GM18511 (cell line): ENCODE data around the gene DLG2.

Source experiments
- ATAC-seq: cut with Tn5 transposase; IDR thresholded peaks from one replicate; pipeline ENCODE4 v1.9.1; 2021; ENCODE audit warnings: mild to moderate bottlenecking, moderate library complexity; ENCODE audit not compliant: unreplicated experiment

DLG2 gene

DNA sequence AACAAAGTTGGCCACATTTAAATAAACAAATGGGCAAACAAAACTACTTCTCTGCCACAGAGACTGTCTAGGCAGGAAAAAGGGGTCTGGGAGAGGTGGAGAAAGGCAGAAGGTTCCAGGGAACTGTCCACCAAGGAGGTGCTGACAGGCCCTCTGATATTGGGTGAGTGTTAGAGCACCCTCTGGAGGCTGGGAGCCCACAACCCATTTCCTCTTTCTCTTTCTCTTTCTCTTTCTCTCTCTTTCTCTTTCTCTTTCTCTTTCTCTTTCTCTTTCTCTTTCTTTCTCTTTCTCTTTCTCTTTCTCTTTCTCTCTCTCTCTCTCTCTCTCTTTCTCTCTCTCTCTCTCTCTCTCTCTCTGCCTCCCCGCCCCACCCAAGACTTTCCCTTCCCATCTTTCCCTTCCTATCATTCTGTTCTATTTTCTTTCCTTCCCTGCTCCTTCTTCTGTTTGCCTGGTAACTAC, 912.8 kb downstream of the DLG2 start:
- ATAC-seq = peak; percentile 86

DNA sequence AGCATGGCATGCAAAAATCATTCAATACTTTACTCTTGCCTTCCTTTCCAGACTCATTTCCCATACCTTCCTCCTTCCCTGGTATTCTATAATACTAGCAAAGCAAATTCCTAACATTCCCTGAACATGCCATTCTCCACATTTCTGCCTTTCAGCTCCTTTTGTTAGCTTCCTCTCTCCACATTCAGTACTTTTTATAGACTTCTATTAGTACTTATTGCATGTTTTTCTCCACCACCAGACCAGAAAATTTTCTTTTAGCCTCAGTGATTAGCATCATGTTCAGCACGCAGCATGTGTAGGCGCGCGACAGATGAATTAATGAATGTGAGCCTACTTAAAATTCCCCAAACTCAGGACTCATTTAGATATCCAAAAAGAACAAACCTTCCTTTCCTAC, 935.3 kb downstream of the DLG2 start:
- no peak for ATAC-seq

DNA sequence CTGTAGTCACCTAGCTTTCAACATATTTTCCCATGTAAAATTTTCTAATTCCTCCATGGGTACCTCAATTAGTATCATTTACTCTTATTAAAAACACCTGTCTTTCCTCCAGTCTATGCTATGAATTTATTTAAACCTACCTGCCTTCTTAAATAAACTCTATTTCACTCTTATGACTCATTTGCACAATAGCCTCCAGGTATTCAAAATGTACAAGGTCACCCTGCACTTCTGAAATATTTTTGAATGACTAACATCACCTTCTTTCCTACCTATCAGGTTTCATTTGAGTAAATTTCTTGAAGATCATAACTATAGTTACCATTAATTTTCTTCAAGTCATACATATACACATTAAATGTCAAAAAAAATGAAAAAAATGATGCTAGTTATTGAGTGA, 939.7 kb downstream of the DLG2 start:
- ATAC-seq = no peak

DNA sequence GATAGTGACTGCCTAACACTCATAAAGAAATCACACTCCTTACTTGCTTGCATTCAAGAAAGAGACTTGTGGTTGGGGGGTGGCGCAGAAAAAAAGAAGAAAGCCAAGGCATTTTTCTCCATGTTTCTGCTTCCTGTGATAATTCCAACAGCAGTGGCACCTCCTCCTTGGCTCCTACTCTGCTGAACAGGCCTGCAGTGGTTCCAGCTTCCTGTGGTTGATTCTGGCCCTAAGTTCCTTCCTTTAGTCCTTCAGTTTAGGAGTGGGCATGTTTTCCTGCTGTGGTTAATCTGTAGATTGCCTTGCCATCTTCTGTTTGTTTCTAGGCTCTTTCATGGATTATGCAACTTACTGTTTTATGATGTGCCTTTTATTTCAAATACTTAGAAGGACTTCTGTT, 940.4 kb downstream of the DLG2 start:
- no peak for ATAC-seq

DNA sequence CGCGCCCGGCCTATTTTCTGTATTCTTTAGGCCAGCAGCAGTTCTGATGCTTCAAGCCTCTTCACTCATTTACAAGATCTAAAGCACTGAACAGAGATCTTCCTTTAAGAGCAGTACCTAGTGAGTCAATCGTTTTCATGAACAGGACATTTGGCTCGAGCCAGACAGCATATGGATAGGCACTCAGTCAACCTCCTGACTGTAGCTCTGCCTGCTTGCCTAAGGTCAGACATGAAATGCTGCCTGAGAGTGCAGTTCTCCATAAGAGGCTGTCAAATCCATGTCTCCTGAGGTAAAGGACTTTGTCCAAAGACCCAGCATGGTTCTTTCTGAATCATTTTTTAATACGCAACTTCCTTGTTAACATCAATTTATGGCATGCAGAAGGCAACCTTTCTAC, 941.2 kb downstream of the DLG2 start:
- ATAC-seq = no peak

DNA sequence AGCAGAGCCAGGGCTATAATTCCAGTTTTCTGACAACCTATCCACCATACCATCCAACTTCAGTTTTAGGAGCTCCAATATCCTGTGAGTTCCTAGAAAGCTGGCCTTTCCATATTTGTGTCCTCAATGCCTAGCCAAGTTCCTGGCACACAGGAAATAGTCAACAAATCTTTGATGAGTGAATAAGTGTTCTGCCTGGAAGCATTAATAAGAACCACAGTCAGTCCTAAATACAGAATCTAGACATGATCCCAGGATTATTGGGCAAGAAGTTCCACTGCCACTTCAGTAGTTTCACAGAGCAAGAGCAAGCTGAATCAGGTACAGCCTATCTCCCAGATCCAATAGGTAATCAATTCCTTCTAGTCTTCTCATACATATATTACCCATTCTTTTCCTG, 942.0 kb downstream of the DLG2 start:
- no peak for ATAC-seq

DNA sequence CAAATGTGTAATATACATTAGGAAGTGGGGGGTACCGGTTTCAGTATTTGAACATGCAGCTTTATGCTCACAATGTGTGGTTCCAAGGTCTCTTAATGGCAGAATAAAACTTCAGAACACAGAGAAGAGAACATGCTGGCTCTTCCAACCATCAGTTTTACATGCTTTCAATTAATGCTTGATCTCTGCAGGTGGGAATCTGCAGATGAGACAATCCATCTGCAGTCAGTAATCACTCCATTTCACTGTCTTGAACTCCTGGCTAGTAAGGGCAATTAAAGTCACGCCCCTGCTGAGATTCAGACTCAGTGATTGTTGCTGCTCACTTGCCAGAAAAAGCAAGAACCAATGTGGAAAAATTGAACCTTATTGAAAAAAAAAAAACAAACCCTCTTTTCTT, 945.7 kb downstream of the DLG2 start:
- ATAC-seq = no peak

DNA sequence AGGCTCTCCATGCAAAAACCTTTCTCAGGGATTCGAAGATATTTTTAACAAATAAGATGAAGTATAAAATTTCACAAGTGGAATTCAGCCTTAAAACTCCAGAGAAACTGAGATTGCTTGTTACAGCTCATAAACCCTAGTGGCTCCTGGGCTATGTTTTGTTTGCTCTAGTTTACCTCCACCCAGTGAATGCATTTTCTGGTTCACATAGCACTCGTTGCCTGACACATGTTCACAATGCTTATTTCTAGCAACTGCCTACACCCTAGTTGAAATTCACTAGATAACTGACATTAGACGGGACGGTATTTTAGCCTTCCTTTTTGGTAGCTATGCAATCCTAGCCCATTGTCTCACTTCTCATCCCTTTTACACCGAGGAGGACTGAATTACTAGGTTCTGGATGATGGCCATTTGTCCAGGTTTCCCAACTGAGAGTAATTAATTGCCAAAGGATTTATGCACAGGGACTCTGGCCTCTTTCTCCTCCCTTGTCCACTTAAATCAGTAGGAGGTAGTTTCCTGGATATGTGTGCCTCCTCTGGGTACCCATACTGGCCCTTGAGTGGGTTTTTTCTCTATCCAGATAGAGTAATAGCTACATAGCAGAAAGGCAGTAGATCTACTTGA, 951.6 kb downstream of the DLG2 start:
- no peak for ATAC-seq

DNA sequence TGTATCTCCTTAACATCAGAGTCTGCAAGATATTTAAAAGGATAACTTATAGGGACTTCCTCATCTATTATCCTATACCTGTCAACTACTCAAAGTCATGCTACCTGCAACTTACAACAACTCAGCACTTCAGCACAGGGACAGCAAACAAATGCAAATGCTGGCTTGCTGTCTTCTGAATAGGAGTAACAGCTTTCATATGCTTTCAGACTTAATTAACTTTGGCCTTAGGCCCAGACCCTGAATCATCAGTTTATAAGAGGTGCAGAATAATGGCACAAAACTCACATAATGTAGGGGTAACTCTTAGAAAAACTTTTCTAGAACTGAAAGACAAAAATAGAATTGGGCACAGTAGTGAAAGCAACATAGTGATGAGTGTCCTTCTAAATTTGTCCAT, 953.4 kb downstream of the DLG2 start:
- ATAC-seq = no peak

DNA sequence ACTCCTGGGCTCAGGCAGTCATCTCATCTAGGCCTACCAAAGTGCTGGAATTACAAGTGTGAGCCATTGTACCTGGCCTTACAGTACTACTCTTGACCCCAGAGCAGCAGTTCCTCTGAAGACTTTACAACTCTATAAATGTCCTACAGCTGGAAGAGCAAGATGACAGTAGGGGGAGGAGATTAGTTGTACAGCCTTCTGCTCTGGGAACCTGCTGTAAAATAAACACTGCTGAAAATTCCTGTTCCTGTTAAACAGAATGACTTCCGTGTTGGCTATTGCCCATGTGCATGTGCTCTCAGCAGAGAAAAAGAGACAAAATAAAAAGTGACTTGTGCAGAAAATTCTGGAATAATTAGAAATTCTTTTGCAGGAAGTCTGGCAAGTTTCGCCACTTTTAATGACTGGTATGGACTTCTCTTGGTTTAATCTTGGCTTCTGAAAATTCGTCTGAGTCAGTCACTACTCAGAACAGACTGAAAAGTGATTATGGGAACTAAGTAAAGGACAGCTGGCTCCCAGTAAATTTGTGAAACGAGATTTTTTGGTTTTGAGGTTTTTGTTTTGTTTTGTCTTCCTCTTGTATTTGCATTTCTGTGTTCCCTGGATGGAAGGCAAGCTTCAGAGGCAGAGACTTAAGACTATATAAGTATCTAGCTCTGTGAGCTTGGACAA, 955.7 kb downstream of the DLG2 start:
- no peak for ATAC-seq

DNA sequence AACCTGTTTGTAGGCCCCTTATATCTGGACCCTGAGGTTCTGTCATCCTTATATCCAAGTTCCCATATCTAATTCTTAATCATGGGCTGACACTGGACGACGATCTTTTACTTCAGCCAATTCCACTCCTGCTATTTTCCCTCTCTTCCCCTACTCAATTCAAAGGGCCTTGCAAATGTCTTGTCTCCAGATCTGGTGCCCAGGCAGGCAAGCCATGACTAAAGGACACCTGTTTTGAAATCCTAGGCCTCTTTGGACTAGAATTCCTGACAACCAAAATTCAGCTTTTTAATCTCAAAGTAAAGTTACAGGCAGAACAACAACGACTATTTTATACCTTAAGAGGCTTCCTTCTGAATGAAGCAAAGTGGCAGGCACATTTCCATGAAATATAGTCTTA, 963.4 kb downstream of the DLG2 start:
- no peak for ATAC-seq

DNA sequence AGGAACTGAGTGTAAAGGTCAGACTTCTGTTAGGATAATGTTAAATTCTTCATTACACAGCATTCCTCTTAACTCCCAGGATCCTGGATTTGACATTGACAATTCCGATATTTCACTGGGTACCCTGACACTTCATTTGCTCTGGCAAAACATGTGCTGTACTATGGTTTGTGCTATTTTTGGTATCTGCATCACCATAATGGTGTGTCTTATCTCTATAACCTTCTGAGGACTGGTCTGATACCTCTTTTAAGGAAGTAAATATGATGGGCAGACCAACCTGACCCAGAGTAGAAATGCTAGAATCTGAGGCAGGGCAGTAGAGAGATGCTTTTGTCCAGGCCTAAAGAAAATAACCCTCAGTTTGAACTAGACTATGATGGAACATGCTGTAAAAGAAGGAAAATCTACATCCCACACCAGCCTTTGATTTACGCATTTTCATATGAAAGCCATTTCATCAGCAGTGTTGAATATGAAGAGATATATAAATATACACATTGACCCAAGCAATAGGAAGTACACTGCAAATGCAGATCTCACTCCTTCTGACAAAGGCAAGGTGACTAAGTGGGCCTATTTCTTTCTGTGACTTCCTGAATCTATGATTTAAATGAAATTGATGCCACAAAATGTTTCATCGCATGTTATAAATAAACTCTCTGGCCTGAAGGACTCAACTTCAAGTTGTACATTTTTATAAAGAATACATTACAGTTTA, 966.7 kb downstream of the DLG2 start:
- no peak for ATAC-seq

DNA sequence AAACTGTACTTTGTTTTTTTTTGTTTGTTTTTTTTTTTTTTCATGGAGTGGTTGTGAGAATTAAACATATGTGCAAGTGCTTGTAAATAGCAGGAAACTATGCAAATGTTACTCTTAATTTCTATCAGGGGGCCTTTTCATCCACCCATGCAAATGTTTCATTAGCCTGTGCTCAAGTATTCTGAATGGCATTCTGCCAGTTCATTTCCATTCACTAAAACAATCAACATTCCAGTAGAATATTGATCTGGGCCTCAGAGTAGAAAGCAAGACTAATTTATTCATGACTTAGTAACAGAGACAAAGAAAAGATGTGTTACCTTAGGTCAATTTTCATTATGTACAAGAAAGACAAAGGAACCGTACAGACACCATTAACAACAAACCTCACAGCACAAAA, 971.4 kb downstream of the DLG2 start:
- ATAC-seq = no peak

DNA sequence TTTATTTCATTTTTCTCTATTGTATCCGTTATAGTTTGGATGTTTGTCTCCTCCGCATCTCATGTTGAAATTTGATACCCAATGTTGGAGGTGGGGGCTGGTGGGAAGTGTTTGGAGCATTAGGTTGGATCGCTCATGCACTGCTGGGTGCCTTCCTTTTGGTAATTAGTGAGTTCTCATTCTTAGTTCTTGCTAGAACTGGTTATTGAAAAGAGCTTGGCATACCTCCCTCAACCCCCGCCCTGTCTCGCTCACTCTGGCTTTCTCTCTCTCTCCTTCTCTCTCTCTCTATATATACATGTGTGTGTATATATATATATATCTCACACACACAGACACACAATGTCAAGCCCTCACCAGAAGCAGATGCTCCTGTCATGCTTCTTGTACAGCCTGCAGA, 978.7 kb downstream of the DLG2 start:
- no peak for ATAC-seq

DNA sequence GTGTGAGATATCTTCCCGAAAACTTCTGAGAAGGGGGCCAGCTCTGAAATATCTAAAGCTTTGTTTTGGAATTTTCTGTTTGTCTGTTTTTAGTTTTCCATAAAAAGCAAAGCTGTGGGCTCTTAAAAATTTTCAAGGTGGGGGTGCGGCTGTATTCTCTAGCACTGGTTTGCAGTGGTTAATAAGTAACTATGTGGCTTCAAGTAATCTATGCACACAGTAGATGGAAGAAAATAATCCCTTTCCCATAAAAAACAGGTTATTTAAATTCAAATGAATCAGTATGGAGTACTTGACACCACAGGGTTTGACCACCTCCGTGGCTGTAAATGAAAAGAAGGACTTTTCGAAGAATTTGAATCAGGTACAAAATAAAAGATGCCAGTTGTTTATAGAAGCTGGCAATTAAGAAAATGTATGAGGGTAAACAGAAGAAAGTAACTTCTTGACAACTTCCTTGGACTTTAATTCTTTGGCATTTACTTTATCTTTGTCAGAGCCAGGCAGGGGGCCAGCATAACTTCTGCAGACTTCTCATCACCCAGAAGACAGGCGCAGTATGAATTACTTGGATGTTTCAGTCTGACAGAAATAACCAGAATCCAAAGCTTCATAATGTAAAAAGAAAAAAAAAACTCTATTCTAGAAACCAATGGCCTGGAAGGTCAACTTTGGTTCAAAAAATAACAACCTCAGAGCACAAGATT, 981.0 kb downstream of the DLG2 start:
- no peak for ATAC-seq

DNA sequence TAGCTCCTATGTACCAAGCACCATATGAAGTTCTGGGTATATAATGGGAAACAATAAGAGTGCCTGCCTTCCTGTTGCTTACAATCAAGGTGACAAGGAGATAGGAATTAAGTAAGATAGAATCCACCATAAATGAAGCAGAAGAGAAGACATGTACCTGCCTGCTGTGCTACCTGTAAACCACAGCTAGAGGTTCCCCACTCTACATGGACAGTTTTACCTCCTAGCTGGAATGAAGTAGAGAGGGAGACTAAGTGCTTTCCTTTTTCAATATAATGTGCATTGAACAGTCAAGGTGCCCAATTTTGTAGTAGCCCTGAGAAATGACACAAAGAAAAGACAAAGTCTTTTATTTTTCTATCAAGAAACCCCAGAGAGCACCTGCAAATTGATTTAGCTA, 984.6 kb downstream of the DLG2 start:
- no peak for ATAC-seq

DNA sequence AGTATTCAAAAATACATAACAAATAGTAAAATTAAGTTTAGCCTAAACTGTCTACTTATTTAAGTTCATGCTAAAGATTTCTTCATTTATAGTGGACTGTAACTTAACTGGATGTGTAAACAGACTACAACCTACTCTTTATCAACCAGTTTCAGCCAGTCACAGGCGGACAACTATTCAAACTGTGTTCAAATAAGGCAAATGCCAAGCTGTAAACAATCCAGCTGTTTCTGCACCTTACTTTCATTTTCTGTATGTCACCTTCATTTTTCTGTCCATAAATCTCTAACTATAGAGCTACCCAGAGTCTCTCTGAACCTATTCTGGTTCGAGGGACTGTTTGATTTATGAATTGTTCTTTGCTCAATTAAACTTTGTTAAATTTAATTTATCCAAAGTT, 992.8 kb downstream of the DLG2 start:
- ATAC-seq = no peak

DNA sequence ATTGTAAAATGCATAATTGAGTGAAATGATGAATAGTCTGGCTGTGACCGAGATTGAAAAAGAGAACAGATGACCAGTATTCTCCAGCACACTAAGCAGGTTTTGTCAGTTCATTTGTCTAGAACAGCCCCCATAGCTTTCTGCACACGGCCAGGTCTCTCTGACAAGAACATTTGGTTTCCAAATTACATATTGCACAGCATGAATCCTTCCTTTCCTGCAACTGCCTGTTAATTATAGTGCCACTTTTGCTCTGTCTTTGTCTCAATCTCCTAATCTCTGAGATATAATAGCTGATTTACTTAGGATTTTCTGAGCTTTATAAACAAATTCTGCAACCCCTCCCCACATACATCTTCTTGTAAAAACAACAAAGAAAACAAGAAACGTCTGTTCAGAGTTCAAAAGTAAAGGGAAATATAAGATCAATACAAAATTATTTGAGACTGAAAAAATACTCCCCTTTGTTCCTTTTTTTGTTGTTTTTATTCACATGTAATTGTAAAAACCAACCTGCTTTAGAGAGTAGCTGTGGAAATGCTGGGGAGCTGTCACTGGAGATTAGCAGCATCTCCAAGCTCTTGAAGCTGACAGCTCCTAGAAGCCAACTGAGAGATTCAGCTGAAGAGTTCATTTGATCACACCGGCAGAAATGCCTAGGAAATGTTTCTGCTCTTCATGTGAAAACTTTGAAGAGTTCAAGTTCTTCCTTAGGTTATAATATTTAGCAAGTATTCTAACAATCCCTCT, 998.1 kb downstream of the DLG2 start:
- no peak for ATAC-seq

DNA sequence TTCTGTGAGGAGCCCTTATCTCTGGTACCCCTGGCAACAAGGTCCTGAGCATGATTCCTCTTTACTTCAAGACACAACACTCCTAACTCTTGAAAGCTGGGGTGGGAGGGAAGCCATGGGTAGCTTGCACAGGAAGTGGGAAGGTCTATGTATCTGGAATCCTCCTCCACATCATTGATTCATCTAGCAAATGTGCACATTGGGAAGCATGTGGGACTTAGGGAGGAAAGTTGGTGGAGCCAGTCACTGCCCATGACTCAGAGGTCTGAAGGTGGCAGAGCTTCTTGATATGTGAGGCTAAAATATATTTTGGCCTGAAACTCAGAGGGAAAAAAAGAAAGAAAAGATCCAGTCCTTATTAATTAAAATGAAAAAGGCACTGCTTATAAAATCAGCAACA, 1000.9 kb downstream of the DLG2 start:
- ATAC-seq = no peak

DNA sequence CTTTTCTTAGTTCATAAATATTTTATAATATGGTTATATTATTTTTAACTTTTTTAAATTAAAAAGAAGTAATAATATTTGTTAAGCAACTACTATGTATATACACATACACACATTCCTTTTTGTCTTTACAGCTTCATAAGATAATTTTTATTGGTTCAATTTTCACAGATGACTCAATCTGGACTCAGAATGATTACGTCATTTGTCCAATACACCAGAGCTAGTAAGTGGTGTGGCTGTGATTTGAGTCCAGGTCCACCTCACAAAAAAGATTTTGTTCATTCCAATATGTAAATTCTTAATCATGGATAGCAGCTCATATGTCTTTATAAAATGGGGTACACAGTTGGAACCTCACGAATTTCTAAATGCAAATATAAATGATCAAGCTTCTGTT, 1014.5 kb downstream of the DLG2 start:
- ATAC-seq = no peak

DNA sequence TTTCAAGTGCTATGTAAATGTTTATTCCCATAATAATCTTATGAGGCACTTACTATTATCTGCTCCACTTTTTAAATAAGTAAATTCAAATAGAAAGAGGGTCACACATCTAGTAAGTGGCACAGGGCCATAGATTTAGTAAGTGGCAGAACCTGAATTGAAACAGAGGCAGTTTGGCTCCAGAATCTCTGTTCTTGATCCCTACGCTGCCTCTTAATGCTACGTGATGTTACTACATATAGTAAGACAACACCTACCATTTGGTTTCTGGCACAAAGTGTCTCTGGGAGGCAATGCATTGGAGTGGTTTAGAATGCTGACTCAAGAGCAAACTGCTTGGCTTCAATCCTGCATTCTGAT, 1018.3 kb downstream of the DLG2 start:
- no peak for ATAC-seq
